ENCODE results near the gene LSM12. TPM values are rescaled to one million over a fixed set of nuclear protein-coding genes. Genes with fewer than 3 reads are reported as not detected.

The LSM12 gene
- total and polyA plus RNA-seq, 2 of the 8 experiments (the other 6 are each of a cell fraction or from before 2014, with no cell fraction given) = 69.8 to 142 TPM

- no peak overlapping the region for H3K9ac ChIP-seq (replicated peaks in 1 of 4; ENCODE audit: extremely low read depth in 1 of 4, low read depth in 3 of 4, low read length in 3 of 4)
- H3K14ac ChIP-seq (ENCODE audit: insufficient read length) = no peak overlapping the region
- no peaks in the 10 kb centered on the region for H3K9me3 ChIP-seq (ENCODE audit: insufficient read depth in 2 of 2, low read depth in 1 of 2, low read length in 1 of 2)
- no peak overlapping the region for H2BK12ac ChIP-seq (ENCODE audit: low read depth, low read length)
- no peak for FAIRE-seq
- H2BK20ac ChIP-seq (ENCODE audit: low read length) = no peak overlapping the region
- no peak overlapping the region for H3K23ac ChIP-seq (ENCODE audit: insufficient read length)
- DNase-seq (ENCODE audit: low read depth in 1 of 2, low spot score in 2 of 2) = no peak
- H4K20me1 ChIP-seq (replicated peaks in 1 of 2; ENCODE audit: control insufficient read depth in 1 of 2, insufficient read depth in 2 of 2, low read length in 2 of 2) = peaks cover 2 to 4% of the 10 kb centered on the region in 2 experiments
- WGBS, 2 experiments (ENCODE audit: extremely low coverage in 1 of 2, insufficient coverage in 1 of 2, insufficient read length in 1 of 2, insufficient replicate concordance in 2 of 2, low coverage in 1 of 2, low lambda C conversion rate in 2 of 2, missing lambda C conversion rate in 1 of 2) = 68% methylated on average over 4 of the region's 4 CpGs; no CpG with 5 or more reads in 1 of the 2 experiments
- no peak overlapping the region for H4K5ac ChIP-seq (ENCODE audit: insufficient read length, low read depth, low read length)
- H3K79me2 ChIP-seq (ENCODE audit: control insufficient read depth in 1 of 2, insufficient read depth in 2 of 2, low read length in 2 of 2) = no peaks in the 10 kb centered on the region
- H3K36me3 ChIP-seq (ENCODE audit: control insufficient read depth in 2 of 4, insufficient read depth in 4 of 4, low read length in 3 of 4) = peaks cover 0 to 3% (median 1%) of the 10 kb centered on the region in 4 experiments; a peak in 2 of 8 replicates
- H3K27me3 ChIP-seq (replicated peaks in 1 of 4; ENCODE audit: control insufficient read depth in 3 of 4, extremely low read depth in 1 of 4, insufficient read depth in 3 of 4, low read length in 3 of 4) = peaks cover 0 to under 1% (median under 1%) of the 10 kb centered on the region in 4 experiments; a peak in 5 of 7 replicates
- no peak overlapping the region for H3K56ac ChIP-seq (replicated peaks; ENCODE audit: insufficient read length, low read depth, low read length)
- peaks cover 2 to 11% (median 9%) of the 10 kb centered on the region in 4 experiments for H3K4me1 ChIP-seq (replicated peaks in 1 of 4; ENCODE audit: control insufficient read depth in 3 of 4, insufficient read depth in 4 of 4, low read length in 3 of 4)
- no peak overlapping the region for H3K18ac ChIP-seq (ENCODE audit: extremely low read depth, low read length)
- H2AFZ ChIP-seq (ENCODE audit: low read length) = no peak overlapping the region
- no peak overlapping the region for H3K4ac ChIP-seq (replicated peaks; ENCODE audit: insufficient read length, low read depth, low read length)
- no peak overlapping the region for H2AK5ac ChIP-seq (ENCODE audit: low read depth, low read length)
- H3K27ac ChIP-seq (ENCODE audit: low read depth, low read length) = 0 out of 2 replicates have a peak overlapping the region, but pooled peaks have one; percentile 21
- no peak overlapping the region for H2BK120ac ChIP-seq (replicated peaks; ENCODE audit: low read depth, low read length)
- peaks cover 15% of the 10 kb centered on the region for H3K23me2 ChIP-seq (ENCODE audit: low read depth, low read length)
- no peak overlapping the region for H2BK15ac ChIP-seq (ENCODE audit: low read length)
- no peak overlapping the region for H4K91ac ChIP-seq (replicated peaks; ENCODE audit: insufficient read length, low read length)
- H3K4me2 ChIP-seq (ENCODE audit: insufficient read depth in 1 of 2, low read depth in 2 of 2, low read length in 2 of 2) = no peak overlapping the region
- CTCF ChIA-PET (ENCODE audit: partially characterized antibody) = interaction anchor here (0.8 to 4.2 kb wide), 5 partner anchors 10 to 106 kb away, joined by 3 to 17 read pairs (median 7); no protein-coding TSS in a partner anchor
- H3K4me3 ChIP-seq (ENCODE audit: extremely low read depth in 1 of 4, insufficient read depth in 2 of 4, low read depth in 3 of 4, low read length in 4 of 4) = no peak overlapping the region
- no peak overlapping the region for H4K8ac ChIP-seq (ENCODE audit: extremely low read depth, insufficient read depth, low read length)
- POLR2A ChIA-PET (ENCODE audit: partially characterized antibody) = interaction anchor here (0.7 to 1.6 kb wide), 3 partner anchors 55 to 545 kb away, joined by 3 to 7 read pairs (median 3); partner anchors contain the start of gene LSM12
- no peak overlapping the region for H2BK5ac ChIP-seq (ENCODE audit: low read depth, low read length)
- H3K79me1 ChIP-seq (ENCODE audit: low read depth, low read length) = no peaks in the 10 kb centered on the region; the same call in 1 of the 2 replicates
- no peak for TF ChIP-seq CREB1 (IDR thresholded peaks at IDR 0.05)
- no peak for TF ChIP-seq SUZ12 (IDR thresholded peaks at IDR 0.05; ENCODE audit: low read length)
- no peak for TF ChIP-seq TCF12 (IDR thresholded peaks at IDR 0.05; ENCODE audit: low read depth, low read length)
- TF ChIP-seq USF2 (IDR thresholded peaks at IDR 0.05; ENCODE audit: low read length) = no peak
- TF ChIP-seq SIRT6 (IDR thresholded peaks at IDR 0.05; ENCODE audit: low read length) = no peak
- no peak for TF ChIP-seq HDAC6 (IDR thresholded peaks at IDR 0.05; ENCODE audit: low read depth, low read length)
- no peak for TF ChIP-seq BCL11A (IDR thresholded peaks at IDR 0.05; ENCODE audit: low read depth in 2 of 2, low read length in 2 of 2)
- TF ChIP-seq ATF2 (IDR thresholded peaks at IDR 0.05; ENCODE audit: low read length) = no peak
- no peak for TF ChIP-seq ASH2L (IDR thresholded peaks at IDR 0.05; ENCODE audit: low read length)
- TF ChIP-seq POLR2A (IDR thresholded peaks at IDR 0.05; ENCODE audit: control extremely low read depth in 1 of 2, low read depth in 2 of 2, low read length in 2 of 2) = no peak
Measured at GRCh38 chr17:44010966-44011647, 55.4 kb downstream of the LSM12 start.

Measured in H1 (cell line).